Right lobe of liver (tissue), 6 donors: ENCODE results near the gene ANXA11. TPM values are rescaled to one million over a fixed set of nuclear protein-coding genes. Genes with fewer than 3 reads are reported as not detected.

ENCODE experiments used
- ATAC-seq, 4 donors: fragments of 200-7000 bp; cut with Tn5 transposase; one replicate each; pipeline ENCODE4 v1.9.1; 2020; ENCODE audit warnings: mild to moderate bottlenecking in 4 of 4, moderate library complexity in 4 of 4
- DNase-seq, 3 donors: peaks; one replicate each; pipeline ENCODE4 v3.0.0-alpha.2; 2020
- H3K27ac ChIP-seq, 3 donors: fragments of 200-600 bp; one replicate each; pipeline ENCODE4 v1.8.0; 2022
- H3K27me3 ChIP-seq, 2 donors: fragments of 200-600 bp; one replicate each; pipeline ENCODE4 v1.8.0; 2022
- H3K36me3 ChIP-seq, 4 donors: fragments of 200-600 bp; sonication (generic) in 1 of 4; one replicate each; pipeline versions ENCODE4 v1.5.1 to v1.8.0; 2017 to 2022; ENCODE audit warnings: control low read depth in 1 of 4
- H3K4me1 ChIP-seq, 4 donors: fragments of 200-600 bp; sonication (generic) in 1 of 4; one replicate each; pipeline versions ENCODE4 v1.5.1 to v1.8.0; 2017 to 2022; ENCODE audit warnings: control low read depth in 1 of 4
- H3K4me3 ChIP-seq, 3 donors: fragments of 200-600 bp; one replicate each; pipeline ENCODE4 v1.8.0; 2022
- H3K9me3 ChIP-seq, 4 donors: fragments of 200-600 bp; sonication (generic) in 1 of 4; one replicate each; pipeline versions ENCODE4 v1.5.1 to v1.8.0; 2017 to 2022; ENCODE audit warnings: control low read depth in 1 of 4
- POLR2A ChIP-seq: fragments of 450-650 bp; IDR thresholded peaks from one replicate; pipeline ENCODE4 v1.6.1; 2017; ENCODE audit warnings: antibody characterized with exemption, mild to moderate bottlenecking
- WGBS: methylation state at CpG from one replicate; pipeline ENCODE4 v1.1.6; 2018; ENCODE audit warnings: low coverage, low lambda C conversion rate; ENCODE audit not compliant: insufficient coverage; ENCODE audit errors: missing lambda C conversion rate; 5-methylcytosine and 5-hydroxymethylcytosine counted together
- intact Hi-C, 2 donors: fragments of 100-400 bp; cut with DNase I; formaldehyde crosslinking; loops; one replicate each; pipeline versions ENCODE4 v1.11.2 to v1.14.1; 2022
- total RNA-seq, 6 experiments: library from RNA; depleted of rRNA in 2 of 6; stranded (reverse); fragments of >200 nt in 2 of 6; fragmentation: NEBNext Ultra II Directional in 3 of 6; extraction: Animal tissue kit (Norgen Biotek cat#: 25700) in 3 of 6; gene quantifications; one replicate each; pipeline versions ENCODE4 v1.1.0 to v1.2.4, GENCODE V29; 2016 to 2023
- TF ChIP-seq, protein P1 (sequence below), 4 donors: fragments of 200-600 bp in 3 of 4; fragments of 450-650 bp in 1 of 4; IDR thresholded peaks; one replicate each; pipeline versions ENCODE4 v1.5.1 to v1.8.0; 2016 to 2022; ENCODE audit warnings: antibody characterized with exemption in 4 of 4, mild to moderate bottlenecking in 2 of 4
- donor health status: DM: no; HTN: yes; CAD: no.
- donor health status: DM: no; HTN: no; CAD: no.
- donor health status: DM: no; HTN: no; CAD: no.
- donor health status: DM: no; HTN: yes; CAD: no.
- donor health status: DM: no; HTN: yes; CAD: no.

ANXA11 gene
- total RNA-seq, 6 experiments from 2014 or later: 41.7 to 100 (median 55.6) TPM

- Histone ChIP-seq H3K4me1 (no peaks in the 10 kb centered on the region), H3K27me3 (no peaks in the 10 kb centered on the region), H3K9me3 (no peaks in the 10 kb centered on the region), H3K4me3 (no peak overlapping the region), H3K27ac (no peak overlapping the region), H3K36me3 (peaks cover 0 to 60% (median 7%) of the 10 kb centered on the region in 4 donors)
- DNase-seq: no peak
- TF ChIP-seq POLR2A: no peak
- TF ChIP-seq, protein P1, sequence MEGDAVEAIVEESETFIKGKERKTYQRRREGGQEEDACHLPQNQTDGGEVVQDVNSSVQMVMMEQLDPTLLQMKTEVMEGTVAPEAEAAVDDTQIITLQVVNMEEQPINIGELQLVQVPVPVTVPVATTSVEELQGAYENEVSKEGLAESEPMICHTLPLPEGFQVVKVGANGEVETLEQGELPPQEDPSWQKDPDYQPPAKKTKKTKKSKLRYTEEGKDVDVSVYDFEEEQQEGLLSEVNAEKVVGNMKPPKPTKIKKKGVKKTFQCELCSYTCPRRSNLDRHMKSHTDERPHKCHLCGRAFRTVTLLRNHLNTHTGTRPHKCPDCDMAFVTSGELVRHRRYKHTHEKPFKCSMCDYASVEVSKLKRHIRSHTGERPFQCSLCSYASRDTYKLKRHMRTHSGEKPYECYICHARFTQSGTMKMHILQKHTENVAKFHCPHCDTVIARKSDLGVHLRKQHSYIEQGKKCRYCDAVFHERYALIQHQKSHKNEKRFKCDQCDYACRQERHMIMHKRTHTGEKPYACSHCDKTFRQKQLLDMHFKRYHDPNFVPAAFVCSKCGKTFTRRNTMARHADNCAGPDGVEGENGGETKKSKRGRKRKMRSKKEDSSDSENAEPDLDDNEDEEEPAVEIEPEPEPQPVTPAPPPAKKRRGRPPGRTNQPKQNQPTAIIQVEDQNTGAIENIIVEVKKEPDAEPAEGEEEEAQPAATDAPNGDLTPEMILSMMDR (IDR thresholded peaks at IDR 0.05): no peak
- 87% methylated on average over 4 of the region's 7 CpGs for WGBS
- ATAC-seq: no peak
- intact Hi-C loops: no loop called here
These were observed 40.7 kb downstream of the ANXA11 start for GRCh38 chr10:80164596-80164995.

- DNase-seq (no peak), ATAC-seq (peak in 1 of 4 donors; percentile 14)
- WGBS: 100% methylated on average over 1 of the region's 8 CpGs
- TF ChIP-seq, protein P1 (IDR thresholded peaks at IDR 0.05): no peak
- Histone ChIP-seq H3K4me1 (no peaks in the 10 kb centered on the region), H3K9me3 (no peaks in the 10 kb centered on the region), H3K4me3 (no peak overlapping the region), H3K27ac (no peak overlapping the region), H3K27me3 (no peaks in the 10 kb centered on the region), H3K36me3 (peaks cover 0 to 66% (median 7%) of the 10 kb centered on the region in 4 donors)
- intact Hi-C loops: no loop called here
These were observed 41.5 kb downstream of the ANXA11 start for GRCh38 chr10:80163741-80164341.

DNA sequence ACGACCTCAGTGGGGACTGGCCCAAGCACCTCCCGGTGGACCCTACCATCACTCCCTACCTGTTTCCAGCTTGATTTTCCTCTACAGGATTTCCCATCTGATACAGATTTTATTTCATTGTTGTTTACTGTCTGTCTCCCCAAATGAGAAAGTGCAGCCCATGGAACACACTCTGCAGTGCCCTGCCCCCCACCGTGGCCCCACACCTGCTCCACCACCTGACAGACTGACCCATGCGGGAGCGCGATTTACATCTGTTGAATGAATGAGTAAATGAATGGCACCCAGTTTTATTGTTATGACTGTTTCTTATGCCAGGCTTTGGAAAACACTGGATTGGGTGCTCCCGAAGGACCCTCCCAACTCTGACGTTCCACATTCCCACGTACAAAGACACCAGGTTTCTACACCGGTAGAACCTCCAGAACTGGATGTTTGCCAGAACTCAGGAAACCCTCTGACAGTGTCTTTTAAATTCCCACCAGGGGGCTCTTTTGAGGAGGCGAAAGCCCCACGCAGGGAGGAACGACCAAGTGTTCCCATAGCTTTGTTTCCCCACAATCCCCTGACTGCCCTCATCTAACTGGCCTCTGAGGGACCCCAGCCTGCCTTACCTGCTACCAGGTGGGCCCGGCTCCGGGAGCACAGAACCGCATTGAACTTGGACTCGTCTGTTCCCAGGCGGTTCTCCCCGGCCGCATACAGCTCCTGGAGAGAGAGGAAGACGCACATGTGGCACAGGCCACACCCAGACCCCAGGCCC, 43.8 kb downstream of the ANXA11 start:
- no peak overlapping the region for H3K27ac ChIP-seq
- no peaks in the 10 kb centered on the region for H3K9me3 ChIP-seq
- H3K4me1 ChIP-seq: no peaks in the 10 kb centered on the region
- H3K36me3 ChIP-seq: peaks cover 7 to 87% (median 13%) of the 10 kb centered on the region in 4 donors
- no peaks in the 10 kb centered on the region for H3K27me3 ChIP-seq
- TF ChIP-seq, protein P1 (IDR thresholded peaks at IDR 0.05): peak; percentile 10 to 24 (median 14)
- no peak for TF ChIP-seq POLR2A
- H3K4me3 ChIP-seq: no peak overlapping the region
- intact Hi-C loops: no loop called here
- 84% methylated on average over 11 of the region's 21 CpGs for WGBS
- DNase-seq: peak in 1 of 3 donors; percentile 45
- peak in 1 of 4 donors; percentile 41 for ATAC-seq

- ATAC-seq (no peak), DNase-seq (peak in 1 of 3 donors; percentile 36)
- intact Hi-C loops: no loop called here
- H3K27ac ChIP-seq: no peak overlapping the region
- H3K36me3 ChIP-seq: peaks cover 7 to 84% (median 14%) of the 10 kb centered on the region in 4 donors
- H3K4me1 ChIP-seq: no peaks in the 10 kb centered on the region
- H3K9me3 ChIP-seq: no peaks in the 10 kb centered on the region
- TF ChIP-seq, protein P1 (IDR thresholded peaks at IDR 0.05): no peak
- TF ChIP-seq POLR2A: no peak
- WGBS: 91% methylated on average over 13 of the region's 17 CpGs
- no peak overlapping the region for H3K4me3 ChIP-seq
- H3K27me3 ChIP-seq: no peaks in the 10 kb centered on the region
These were observed 44.7 kb downstream of the ANXA11 start for GRCh38 chr10:80160361-80161320.
